NCI-H345 (cell line): ENCODE measurements around the gene CHKA.
"Not testable (repeated sequence)": the region's sequence is repeated elsewhere in the genome, so short reads cannot be mapped to it uniquely, and the experiment has no call there.

ENCODE experiments used
- DNase-seq: peaks from one replicate; lab custom pipeline; 2025; lab: John Stamatoyannopoulos, UW

Gene CHKA

DNA sequence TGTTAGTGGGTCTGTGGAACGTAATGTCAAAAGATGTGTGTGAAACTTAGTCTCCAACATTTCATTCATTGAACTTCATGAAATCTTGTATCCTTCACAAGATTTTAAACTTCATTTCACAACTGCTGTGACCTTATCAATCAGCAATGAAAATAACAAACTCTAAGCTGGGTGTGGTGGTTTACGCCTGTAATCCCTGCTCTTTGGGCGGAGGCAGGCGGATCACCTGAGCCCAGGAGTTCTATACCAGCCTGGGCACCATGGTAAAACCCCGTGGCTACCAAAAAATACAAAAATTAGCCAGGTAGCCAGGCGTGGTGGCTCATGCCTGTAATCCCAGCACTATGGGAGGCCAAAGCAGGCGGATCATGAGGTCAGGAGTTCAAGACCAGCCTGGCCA lies 5.1 kb downstream of the CHKA start:
- no peak for DNase-seq

DNA sequence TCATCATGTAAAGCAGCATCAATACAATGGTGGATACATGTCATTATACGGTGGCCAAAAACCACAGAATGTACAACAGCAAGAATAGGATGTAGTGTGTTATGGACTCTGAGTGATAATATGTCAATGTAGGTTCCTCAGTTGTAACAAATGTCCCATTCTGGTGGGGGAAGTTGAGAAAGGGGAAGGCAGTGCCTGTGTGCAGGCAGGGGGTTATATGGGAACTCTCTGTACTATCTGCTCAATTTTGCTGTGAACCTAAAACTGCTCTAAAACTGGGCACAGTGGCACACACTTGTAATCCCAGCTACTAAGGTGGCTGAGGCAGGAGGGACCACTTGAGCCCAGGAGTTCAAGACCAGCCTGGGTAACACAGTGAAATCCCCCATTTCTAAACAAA lies 5.9 kb downstream of the CHKA start:
- no peak for DNase-seq

DNA sequence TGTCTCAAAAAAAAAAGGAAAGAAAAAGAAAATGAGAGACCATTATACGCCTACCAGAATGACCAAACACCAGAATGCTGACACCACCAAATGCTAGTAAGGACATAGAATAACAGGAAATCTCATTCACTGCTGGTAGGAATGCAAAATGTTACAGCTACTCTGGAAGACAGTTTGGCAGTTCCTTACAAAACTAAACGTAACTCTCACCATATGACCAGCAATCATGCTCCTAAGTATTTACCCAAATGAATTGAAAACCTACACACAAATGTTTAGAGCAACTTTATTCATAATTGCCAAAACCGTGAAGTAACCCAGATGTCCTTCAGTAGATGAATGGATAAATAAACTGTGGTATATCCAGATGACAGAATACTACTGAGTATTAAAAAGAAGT lies 7.2 kb downstream of the CHKA start:
- DNase-seq: no peak

DNA sequence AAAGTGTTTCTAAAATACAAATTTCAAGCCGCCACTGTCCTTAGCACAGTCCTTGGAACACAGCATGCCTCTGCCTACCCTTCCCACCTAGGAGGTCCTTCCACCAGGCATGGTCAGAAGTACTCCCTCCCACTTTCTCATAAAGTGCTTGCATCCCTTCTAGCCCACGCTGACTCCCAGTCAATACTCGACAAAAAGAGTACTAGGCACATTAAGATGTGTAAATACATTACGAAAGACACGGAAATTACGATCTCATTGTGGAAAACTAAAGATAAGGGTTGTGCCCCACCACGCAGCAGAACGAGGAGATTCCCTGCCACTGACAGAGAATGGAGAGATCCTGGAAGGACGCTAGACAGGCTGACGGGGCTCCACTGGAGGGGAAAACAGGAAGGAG lies 13.5 kb downstream of the CHKA start:
- DNase-seq: no peak

DNA sequence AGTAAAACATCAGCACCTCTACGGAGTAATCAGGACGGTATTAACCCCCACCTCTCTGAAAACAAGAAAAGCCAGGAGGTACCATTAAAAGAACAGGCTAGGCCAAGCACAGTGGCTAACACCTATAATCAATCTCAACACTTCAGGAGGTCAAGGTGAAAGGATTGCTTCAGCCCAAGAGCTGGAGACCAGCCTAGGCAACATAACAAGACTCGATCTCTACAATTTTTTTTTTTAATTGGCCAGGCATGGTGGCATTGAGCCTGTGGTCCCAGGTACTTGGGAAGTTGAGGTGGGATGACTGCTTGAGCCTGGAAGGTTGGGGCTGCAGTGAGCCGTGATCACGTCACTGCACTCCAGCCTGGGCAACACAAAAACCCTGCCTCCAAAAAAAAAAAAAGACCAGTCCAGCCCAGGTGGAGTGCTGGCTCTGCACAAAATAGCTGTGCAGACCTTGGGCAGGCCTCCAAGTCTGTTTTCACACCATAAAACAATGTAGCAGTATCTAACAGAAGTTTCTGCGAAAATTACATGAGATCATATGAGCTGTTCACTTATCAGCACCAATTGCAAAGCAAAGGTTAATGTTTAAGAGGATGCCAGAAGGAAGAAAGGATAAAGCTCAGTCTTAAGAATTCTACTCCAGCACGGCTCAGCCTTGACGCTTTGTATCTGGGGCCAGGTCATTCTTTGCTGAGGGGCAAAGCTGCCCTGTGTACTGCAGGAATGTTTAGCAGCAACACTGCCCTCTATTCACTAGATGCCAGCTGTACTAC lies 14.8 kb downstream of the CHKA start:
- no peak for DNase-seq

DNA sequence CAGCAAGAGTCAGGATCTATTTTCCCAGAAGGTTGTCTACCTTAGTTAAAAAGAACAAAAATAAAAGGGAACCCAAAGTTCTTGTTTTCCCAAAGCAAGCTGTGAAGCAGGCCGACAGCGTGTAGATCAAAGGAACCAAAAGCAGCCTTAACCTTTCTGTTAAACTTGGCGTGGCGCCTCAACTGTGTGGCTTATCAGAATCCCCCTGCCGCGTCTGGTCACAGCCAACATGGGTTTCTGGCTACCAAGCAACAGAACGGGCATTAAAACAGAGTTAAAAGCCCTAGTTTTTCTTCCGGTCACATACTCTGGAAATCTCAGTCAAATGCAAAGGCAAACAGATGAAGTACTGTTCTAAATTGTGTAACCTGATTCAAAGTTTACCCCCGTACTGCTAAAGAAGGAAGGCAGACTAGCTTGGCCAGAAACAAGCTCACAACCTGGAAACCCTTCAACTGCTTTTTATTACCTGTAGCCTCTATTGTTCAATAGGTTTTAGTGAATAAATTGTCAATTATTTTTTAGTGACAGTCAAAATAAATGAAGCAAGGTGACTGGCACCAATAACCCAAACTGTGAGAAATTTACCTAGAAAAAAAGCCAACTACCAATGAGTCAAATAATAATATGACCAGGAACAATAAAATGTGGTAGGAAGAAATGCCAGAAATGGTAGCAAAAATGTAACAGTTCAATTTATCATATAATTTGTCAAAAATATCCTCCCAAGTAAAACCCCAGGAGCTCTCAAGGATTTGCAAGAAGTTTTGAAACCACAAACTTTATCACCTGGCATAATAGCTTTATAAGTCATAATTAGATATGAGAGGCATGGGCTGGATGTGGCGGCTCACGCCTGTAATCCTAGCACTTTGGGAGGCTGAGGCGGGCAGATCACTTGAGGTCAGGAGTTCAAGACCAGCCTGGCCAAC lies 21.4 kb downstream of the CHKA start:
- DNase-seq: peak; percentile 58

DNA sequence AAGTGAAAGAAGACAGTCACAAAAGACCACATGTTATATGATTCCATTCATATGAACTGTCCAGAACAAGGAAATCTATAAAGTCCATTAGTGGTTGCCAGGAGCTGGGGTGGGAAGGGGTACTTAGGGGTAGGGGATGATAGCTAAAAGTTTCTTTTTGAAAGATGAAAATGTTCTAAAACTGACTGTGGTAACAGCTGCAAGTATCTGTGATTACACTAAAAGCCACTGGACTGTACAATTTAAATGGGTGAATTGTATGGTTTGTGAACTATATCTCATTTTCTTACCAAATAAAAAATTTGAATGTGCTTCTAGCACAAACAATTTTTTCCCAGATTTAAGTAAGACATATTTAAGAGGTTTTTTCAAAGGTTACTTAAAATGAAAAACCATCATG lies 22.1 kb downstream of the CHKA start:
- no peak for DNase-seq

DNA sequence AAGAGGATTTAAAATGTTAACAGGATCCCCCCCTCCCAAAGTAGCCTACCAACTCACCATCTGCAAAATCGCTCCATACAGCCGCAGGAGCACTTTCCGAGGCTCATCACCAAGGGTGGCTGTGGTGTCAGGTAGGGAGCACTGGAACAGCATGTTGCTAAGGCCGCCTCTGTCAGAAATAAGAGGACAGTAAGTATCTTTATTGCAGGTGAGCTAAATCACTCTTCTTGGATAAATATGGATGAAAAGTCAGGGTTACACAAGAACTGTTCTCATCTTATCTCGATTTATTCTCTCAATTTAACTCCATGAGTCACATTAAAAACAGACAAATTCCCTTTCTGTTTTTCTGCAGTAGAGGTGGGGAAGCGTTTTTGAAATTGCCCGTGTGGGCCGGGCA lies 24.2 kb downstream of the CHKA start:
- DNase-seq: no peak

DNA sequence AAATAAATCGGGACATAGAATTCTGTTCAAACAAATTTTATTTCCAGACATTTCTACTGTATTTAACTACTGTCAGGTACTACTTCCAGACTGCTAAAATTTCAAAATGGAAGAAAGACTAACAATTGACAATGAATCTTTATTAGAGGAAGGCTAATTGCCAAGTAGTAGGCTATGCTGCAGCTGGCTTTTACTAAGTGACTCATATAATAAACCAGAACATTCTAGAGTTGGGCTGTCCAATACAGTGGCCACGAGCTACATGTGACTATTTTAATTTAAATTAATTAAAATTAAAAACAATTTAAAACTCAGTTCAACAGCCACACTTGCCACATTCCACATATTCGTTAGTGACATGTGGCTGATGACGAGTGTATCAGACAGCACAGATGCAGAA lies 27.6 kb downstream of the CHKA start:
- DNase-seq: no peak

DNA sequence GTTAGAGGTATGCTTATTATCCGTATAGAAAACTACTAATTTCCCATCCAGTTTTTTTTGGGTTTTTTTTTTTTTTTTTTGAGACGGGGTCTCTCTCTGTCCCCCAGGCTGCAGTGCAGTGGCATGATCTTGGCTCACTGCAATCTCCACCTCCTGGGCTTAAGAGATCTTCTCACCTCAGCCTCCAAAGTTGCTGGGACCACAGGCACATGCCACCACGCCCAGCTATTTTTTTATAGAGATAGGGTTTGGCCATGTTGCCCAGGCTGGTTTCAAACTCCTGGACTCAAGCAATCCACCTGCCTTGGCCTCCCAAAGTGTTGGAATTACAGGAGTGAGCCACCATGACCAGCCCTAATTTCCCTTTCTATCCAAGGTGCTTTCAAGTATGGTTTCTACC lies 28.2 kb downstream of the CHKA start:
- not testable (repeated sequence) for DNase-seq

DNA sequence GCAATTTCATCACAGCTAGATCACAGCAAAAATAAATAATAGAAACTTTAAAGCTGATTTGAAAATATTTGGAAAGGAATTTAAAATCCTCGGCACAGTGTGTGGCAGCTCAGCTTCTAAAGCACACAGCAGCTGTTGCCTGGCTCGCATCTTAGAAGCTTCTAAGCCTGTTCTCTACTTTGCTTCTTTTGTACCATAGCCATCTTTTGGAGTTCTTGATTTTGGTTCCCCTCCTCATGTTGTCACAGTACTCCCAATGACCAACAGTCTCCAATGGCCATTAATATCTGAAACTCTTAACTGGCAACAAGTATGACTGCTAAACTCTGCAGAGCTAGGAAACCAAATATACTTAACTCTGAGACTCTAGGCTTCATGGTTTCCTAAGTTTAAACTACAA lies 28.8 kb downstream of the CHKA start:
- no peak for DNase-seq

DNA sequence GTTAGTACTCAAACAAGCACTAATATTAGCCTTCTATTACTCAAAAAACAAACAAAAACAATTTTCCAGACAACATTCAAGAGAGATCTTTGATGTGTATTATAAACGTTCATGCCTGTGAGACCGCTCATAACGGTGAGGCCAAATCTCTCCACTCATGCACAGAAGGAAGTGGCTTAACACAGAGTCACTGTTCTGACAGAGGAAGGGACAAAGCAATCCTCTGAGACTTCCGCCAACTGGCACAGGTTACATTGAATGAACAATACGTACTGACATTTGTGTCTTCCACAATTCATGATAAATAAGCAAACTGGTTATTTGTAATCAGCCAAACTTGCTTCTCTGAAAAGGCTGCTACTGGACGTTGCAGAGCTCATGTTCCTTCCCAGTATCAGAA lies 30.5 kb downstream of the CHKA start:
- no peak for DNase-seq

DNA sequence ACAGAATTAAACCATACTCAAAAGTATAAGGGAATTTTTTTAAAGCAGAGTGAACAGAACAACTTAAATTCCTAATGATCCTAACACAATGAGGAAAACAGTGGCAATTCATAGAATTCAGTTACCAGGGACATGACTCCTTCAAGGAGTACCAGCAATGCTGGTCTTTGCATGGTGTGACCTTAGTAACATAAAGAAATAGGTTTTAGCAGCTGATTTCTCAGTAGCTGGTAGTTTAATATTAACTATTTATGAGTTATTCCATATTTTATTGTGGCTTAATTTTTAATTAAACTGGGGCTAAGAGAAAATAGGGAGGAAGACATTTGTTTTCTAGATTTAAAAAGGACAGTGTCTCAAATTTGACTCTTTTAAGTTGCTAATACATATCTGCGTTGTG lies 30.9 kb downstream of the CHKA start:
- no peak for DNase-seq

DNA sequence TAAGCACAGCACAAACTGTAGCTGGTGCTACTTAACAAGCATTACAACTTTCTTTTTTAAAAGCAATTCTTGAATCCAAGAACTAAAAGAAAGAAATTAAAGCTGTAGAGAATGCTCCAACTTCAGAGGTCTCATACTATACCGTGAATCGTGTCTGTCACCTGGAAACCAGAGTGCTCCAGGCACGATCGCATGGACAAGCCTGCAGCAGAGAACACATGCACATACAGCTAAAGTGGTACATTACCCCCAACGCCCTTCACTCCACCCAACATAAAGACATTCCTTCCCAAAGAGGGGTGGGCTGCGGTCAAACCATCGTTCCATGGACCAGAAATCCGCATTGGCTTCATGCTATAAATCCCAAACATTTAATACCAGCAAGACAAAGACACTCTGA lies 31.5 kb downstream of the CHKA start:
- no peak for DNase-seq

DNA sequence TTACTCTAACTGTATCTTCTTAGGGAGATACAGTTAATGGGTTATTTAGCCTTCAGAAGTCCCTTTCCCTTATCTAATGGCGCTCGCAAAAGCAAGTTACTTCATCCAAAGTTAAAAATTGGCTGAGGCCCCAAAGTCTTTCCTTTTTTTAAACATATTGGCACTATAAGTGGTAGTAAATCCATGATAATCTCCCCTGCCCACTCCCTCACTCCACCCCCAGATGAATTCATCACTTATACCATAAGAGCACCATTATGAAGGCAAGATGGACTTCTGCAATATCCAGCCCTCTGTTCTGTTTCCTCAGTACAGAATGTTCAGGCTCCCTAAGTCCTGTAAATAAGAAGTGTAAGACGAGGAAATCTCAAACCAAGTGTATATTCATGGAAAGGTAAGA lies 37.7 kb downstream of the CHKA start:
- DNase-seq: no peak

DNA sequence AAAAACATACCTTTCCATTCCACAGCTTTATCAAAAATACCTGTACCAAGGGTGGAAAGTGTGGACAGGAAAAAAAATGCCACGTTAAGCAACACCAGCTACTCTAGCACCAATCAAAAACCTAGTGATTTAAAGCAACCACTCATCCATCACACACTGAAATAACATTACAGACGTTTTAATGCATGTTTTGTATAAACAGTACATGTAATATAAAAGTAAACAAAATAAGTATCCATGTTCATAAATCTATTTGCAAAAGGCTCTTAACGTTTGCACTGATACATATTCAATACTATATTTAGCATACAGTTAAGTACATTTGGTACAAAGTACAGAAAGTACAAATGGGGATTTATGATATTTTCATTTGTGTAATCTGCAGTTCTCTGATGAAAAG lies 38.7 kb downstream of the CHKA start:
- DNase-seq: no peak

DNA sequence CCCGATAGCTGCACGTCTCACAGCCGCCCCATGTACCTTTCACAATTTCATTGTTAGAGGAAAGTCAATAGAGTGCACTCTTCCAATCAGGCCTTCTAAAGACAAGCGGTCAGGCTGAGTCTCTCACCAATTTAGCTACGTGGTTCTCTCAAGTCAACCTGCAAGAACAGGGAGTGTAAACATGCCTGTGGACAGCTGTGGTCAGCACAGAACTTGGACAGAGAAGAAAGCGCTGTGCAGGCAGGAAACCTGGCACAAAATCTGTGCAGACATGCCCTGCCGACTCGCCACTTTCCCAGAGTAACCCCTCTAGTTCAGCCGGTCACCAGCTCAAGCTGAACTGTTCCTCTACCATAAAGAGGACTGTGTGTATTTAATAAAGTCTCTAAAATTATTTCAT lies 39.5 kb downstream of the CHKA start:
- DNase-seq: no peak

DNA sequence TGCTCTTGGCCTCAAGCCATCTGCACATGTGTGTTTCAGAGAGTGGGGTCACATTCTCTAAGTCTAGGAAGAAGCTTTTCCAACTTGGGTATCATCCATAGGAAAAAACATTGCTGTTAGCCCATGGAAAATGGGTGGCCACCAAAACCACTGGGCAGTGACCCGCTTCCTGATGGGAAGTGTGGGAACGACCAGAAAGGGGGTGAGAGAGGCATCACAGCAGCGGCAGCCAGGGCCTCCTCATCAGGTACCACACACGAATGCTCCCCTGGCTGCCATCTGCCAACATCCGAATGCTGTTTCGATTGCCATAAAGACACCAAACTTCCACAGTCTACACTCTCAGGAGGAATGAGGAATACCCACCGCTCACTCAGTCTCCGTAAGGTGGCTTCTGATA lies 40.3 kb downstream of the CHKA start:
- DNase-seq: no peak

DNA sequence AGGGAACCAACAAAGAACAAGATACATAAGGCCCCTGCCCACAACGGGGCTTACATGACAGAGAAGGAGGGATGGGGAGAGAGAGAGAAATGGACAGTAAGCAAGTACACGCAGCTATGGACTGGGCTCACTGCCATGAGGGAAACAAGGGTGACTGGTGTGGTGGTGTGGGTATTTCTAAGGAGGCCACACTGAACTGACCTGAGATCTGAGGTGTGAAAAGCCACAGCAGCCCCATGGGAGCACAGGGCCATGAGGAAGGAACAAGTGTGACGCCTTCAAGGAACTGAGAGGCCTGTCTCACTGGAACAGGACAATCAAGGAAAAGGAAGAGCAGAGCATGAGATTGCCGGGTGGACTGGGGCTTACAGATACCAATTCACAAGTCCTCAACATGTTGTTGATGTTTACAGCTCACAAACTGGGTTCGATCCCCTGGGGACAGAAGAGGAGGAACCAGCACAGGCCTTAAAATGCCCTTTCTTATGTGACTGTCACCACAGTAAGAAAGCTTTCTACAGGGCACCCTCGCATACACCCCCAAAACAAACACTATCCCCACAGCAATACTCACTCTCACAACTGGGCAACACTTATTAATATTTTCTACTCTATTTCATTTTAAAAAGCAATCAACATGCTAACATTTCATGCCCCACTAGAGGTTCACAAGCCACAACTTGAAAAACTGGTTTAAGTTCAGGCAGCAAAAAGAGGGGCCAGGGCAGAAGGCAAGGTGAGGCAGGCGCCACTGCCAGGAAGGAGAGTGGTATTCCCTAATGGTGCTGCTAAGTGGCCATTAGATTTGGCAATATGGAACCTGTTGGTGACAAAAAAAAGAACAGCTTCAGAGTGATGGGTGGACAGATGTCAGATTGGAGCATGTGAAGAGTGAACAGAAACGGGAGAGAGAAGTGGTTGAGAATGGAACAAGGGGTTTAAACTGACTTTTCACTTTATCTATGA lies 43.3 kb downstream of the CHKA start:
- DNase-seq: no peak

DNA sequence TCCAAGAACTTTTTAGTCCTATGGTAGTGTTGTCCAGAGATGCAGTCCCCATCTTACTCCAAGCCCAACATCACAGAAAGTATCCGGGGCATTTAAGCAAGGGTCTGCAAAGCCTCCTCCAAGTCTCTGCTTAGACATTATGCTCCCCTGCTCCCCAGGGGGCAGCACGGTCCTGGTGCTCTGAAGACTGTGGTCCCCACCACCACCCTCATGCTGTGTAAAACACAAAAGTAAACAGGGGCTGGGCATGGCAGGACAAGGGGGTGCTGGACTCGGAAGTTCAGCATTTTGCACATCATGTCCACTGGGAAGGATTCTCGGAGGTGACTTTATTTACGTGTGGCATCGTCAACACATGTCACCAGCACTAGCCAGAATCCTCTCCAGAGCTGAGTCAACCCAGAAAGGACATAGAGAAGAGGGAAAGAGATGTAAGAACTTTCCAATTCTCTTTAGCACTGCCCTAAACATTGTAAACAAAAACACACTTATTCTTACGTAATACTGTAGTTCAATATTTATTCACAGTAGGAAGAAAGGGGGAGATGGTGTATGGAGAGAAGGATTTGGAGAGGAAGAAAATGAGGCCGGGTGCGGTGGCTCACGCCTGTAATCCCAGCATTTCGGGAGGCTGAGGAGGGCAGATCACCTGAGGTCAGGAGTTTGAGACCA lies 44.7 kb downstream of the CHKA start:
- DNase-seq: no peak

DNA sequence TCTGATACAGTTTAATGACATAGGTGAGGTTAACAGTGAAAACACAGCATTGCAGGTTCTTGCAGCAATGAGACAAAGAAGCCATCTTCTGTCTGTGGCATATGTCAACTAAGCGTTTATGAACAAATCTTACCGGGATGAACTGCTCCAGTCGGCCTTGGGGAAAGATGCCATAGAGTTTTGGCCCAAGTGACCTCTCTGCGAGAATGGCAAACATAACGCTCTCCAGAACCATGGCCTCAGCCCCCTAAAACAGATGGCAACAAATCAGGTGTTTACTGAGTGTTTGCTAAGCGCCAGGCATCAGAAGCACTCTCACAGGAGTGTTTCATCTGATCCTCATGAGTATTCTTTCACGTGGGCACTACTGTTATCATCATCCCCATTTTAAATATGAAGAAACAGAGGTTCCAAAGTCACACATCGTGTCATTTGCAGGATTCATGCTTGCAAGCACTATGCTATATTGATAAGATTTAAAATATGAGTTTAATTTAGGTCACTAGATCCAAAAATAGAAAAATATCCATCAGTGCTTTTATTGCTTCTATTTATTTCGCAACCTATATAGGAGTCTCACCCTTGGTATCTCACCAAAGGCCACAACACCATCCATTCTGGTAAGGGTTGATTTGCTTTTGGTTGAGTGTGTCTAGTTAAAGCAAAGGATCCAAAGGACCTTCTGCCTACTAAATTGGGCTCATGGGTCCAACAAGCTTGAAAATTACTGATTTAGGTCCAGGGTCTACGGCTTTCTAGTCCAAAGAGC lies 46.4 kb downstream of the CHKA start:
- DNase-seq: no peak
